Islet precursor cell (in vitro differentiated cells): ENCODE results near the gene LAMB1.
"Not testable (repeated sequence)": the region's sequence is repeated elsewhere in the genome, so short reads cannot be mapped to it uniquely, and the experiment has no call there.

Source experiments
- DNase-seq: peaks from one replicate; pipeline ENCODE4 v3.0.0-alpha.2; 2018

LAMB1 gene

GRCh38 chr7:107943018-107943417 lies 59.9 kb downstream of the LAMB1 start:
- DNase-seq: no peak

- DNase-seq: no peak
Observed at GRCh38 chr7:107940951-107941350, 62.0 kb downstream of the LAMB1 start.

- no peak for DNase-seq
Observed at GRCh38 chr7:107939573-107940489, 63.1 kb downstream of the LAMB1 start.

- no peak for DNase-seq
Observed at GRCh38 chr7:107938456-107939250, 64.3 kb downstream of the LAMB1 start.

GRCh38 chr7:107937531-107937930 lies 65.4 kb downstream of the LAMB1 start:
- no peak for DNase-seq

- no peak for DNase-seq
Observed at GRCh38 chr7:107936312-107936711, 66.6 kb downstream of the LAMB1 start.

- no peak for DNase-seq
Observed at GRCh38 chr7:107934991-107935770, 67.8 kb downstream of the LAMB1 start.

GRCh38 chr7:107933386-107934013 lies 69.5 kb downstream of the LAMB1 start:
- DNase-seq: no peak

GRCh38 chr7:107932805-107933204 lies 70.2 kb downstream of the LAMB1 start:
- DNase-seq: no peak

DNA sequence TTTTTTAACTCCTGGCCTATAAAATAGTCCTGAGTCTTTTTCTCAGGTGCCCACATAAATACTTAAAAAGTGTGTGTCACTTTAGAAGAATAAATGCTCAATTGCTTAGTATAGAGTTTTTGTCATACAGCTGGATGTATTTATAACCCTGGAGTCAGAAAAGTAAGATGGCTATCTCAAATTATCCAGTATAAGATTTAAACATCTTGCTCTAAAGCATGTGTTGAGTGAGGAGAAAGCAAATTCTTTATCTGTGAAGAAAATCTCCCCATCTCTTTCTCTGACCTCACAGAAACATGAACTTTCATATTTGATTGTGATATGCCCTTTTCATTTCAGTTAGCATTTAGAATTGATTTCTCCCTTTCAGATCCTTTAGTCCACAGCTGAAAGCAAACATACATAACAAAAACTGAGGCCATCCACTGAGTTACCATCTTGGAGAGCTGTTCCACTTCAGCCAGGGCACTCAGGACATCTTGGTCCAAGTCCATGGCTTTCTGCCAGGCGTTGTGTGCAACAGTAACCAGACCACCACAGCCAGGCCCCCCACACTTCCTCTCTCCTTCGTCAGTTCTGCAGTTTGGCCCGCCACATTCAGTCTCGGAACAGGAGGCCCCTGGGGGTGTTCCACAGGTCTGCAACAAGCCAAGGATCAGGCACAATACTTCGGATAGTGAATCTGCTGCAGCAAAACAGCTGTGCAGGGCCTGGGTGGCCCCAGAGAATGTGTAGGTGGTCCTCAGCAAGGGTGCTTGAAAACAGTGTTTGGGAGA lies 71.0 kb downstream of the LAMB1 start:
- no peak for DNase-seq

- no peak for DNase-seq
Observed at GRCh38 chr7:107926481-107926880, 76.5 kb downstream of the LAMB1 start.

GRCh38 chr7:107924841-107925504 lies 78.0 kb downstream of the LAMB1 start:
- DNase-seq: no peak

GRCh38 chr7:107922886-107923285 lies 80.1 kb downstream of the LAMB1 start:
- DNase-seq: no peak

DNA sequence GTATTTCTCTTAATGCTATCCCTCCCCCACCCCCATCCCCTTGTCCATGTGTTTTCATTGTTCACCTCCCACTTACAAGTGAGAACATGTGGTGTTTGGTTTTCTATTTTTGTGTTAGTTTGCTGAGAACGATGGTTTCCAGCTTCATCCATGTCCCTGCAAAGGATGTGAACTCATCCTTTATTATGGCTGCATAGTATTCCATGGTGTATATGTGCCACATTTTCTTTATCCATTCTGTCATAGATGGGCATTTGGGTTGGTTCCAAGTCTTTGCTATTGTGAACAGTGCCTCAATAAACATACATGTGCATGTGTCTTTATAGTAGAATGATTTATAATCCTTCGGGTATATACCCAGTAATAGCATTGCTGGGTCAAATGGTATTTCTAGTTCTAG lies 81.1 kb downstream of the LAMB1 start:
- not testable (repeated sequence) for DNase-seq

GRCh38 chr7:107920048-107920772 lies 82.8 kb downstream of the LAMB1 start:
- DNase-seq: no peak

- no peak for DNase-seq
Observed at GRCh38 chr7:107918948-107919347, 84.0 kb downstream of the LAMB1 start.

DNA sequence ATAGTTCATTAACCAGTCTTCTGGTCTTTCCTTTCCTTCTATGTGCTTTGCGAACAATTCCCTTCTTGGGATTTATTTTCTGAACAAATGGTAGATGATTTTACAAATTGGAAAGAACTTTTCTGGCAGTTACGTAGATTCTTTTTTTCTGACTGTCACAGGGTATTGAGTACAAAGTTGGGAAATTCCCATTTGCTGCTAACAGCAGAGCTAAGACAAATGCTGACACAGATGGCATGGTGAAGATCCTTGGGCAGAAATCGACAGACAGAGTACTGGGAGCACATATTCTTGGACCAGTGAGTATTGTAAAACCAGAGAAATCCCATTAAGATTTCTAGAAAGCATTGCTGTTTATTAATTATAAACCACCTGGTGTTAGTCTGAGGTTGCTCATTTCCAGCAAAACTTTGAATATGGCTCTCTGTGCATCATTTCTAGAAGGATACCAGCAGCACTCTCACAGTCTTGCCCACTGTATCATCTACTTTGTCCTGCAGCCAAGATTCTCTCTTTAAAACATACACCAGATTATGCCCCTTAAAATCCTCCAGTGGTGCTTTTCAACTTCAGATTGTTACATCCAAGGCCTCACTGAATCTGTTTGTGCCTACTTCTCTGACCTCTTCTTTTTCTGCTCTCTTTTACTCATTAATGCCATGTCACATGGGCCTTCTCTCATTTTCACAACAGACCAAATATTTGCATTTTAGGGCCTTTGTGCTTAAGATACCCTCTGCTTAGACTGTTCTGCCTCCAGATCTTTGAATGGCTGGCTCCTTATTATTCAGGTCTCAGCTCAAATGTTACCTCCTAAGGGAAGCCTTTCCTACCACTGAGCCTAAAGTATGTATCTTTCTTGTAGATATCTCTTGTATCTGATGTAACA lies 85.0 kb downstream of the LAMB1 start:
- DNase-seq: no peak

GRCh38 chr7:107915541-107915940 lies 87.4 kb downstream of the LAMB1 start:
- no peak for DNase-seq

- no peak for DNase-seq
Observed at GRCh38 chr7:107914831-107915230, 88.1 kb downstream of the LAMB1 start.
